Keratinocyte (primary cell): ENCODE measurements around the gene KHDC4. TPM values are rescaled to one million over a fixed set of nuclear protein-coding genes. Genes with fewer than 3 reads are reported as not detected.

Experiments
- DNase-seq: peaks from one replicate; pipeline ENCODE4 v3.0.0-alpha.2; 2011; ENCODE audit warnings: low read depth, missing footprints, low spot score
- FAIRE-seq: peaks from 2 replicates; lab custom pipeline; 2011; peaks lifted over from hg19 to GRCh38; lab: Jason Lieb, UNC
- H2AFZ ChIP-seq: 2 replicates; pipeline ENCODE4 v1.6.0; 2012; ENCODE audit warnings: low read length, control low read depth, inconsistent platforms; ENCODE audit not compliant: control insufficient read depth
- H3K27ac ChIP-seq: 2 replicates; pipeline ENCODE4 v1.5.1; 2011; ENCODE audit warnings: low read length; ENCODE audit not compliant: control insufficient read depth, insufficient read depth
- H3K27me3 ChIP-seq: 3 replicates; pipeline ENCODE4 v1.6.0; 2011; ENCODE audit warnings: low read length; ENCODE audit not compliant: control insufficient read depth, insufficient read depth; ENCODE audit errors: extremely low read depth
- H3K36me3 ChIP-seq, 2 experiments: 2 replicates in 1 of 2; 3 replicates in 1 of 2; pipeline ENCODE4 v1.5.1; 2011; ENCODE audit warnings: low read length in 2 of 2, mild to moderate bottlenecking in 1 of 2; ENCODE audit not compliant: control insufficient read depth in 2 of 2, insufficient read depth in 2 of 2; ENCODE audit errors: extremely low read depth in 1 of 2
- H3K4me1 ChIP-seq: 3 replicates; pipeline ENCODE4 v1.5.1; 2011; ENCODE audit warnings: low read length; ENCODE audit not compliant: control insufficient read depth, insufficient read depth; ENCODE audit errors: extremely low read depth
- H3K4me2 ChIP-seq: 3 replicates; pipeline ENCODE4 v1.6.0; 2011; ENCODE audit warnings: low read depth, low read length; ENCODE audit not compliant: control insufficient read depth, insufficient read depth; ENCODE audit errors: extremely low read depth
- H3K4me3 ChIP-seq, 3 experiments: fragments of 200-600 bp in 1 of 3; sonication (generic) in 1 of 3; 2 replicates in 2 of 3; 3 replicates in 1 of 3; pipeline ENCODE4 v1.5.1; 2011 to 2016; ENCODE audit warnings: low read length in 3 of 3, mild to moderate bottlenecking in 3 of 3, control low read depth in 2 of 3, inconsistent platforms in 1 of 3, low read depth in 1 of 3, mixed read lengths in 1 of 3, mixed run types in 1 of 3, moderate library complexity in 1 of 3; ENCODE audit not compliant: control insufficient read depth in 2 of 3, insufficient read depth in 2 of 3; ENCODE audit errors: extremely low read depth in 1 of 3
- H3K79me2 ChIP-seq: 2 replicates; pipeline ENCODE4 v1.6.0; 2012; ENCODE audit warnings: low read length; ENCODE audit not compliant: control insufficient read depth, insufficient read depth
- H3K9ac ChIP-seq: 3 replicates; pipeline ENCODE4 v1.6.0; 2011; ENCODE audit warnings: low read length; ENCODE audit not compliant: control insufficient read depth, insufficient read depth; ENCODE audit errors: extremely low read depth
- H3K9me1 ChIP-seq: 3 replicates; pipeline ENCODE4 v1.6.0; 2011; ENCODE audit warnings: low read length; ENCODE audit not compliant: control insufficient read depth, insufficient read depth; ENCODE audit errors: extremely low read depth
- H3K9me3 ChIP-seq: 2 replicates; pipeline ENCODE4 v1.5.1; 2012; ENCODE audit warnings: low read depth, low read length; ENCODE audit not compliant: control insufficient read depth
- H4K20me1 ChIP-seq: 3 replicates; pipeline ENCODE4 v1.6.0; 2011; ENCODE audit warnings: low read length; ENCODE audit not compliant: control insufficient read depth, insufficient read depth; ENCODE audit errors: extremely low read depth
- EZH2 ChIP-seq: IDR thresholded peaks from one replicate; pipeline ENCODE4 v1.6.1; 2012; ENCODE audit warnings: inconsistent platforms, mild to moderate bottlenecking, low read length, moderate library complexity
- dilution Hi-C: fragments of 300-500 bp; cut with MboI; formaldehyde crosslinking; loops from one replicate; pipeline ENCODE4 v1.7.0; 2020; ENCODE audit warnings: low sequenced_read_pairs; ENCODE audit not compliant: extremely low pct_ligation_motif_present
- polyA plus RNA-seq, 5 experiments: library from polyadenylated mRNA; depleted of rRNA in 3 of 5; stranded (reverse) in 3 of 5; stranded (forward) in 1 of 5; unstranded in 1 of 5; fragments of >200 nt; gene quantifications; 1 replicate in 1 of 5; 2 replicates in 3 of 5; 3 replicates in 1 of 5; pipeline versions ENCODE4 v1.2.1 to v1.2.3, GENCODE V29; 2011 to 2012; ENCODE audit warnings: missing spikeins in 2 of 5, low read depth in 1 of 5, low replicate concordance in 1 of 5
- TF ChIP-seq, protein P1 (sequence below), 3 experiments: IDR thresholded peaks in 1 of 3; conservative IDR thresholded peaks in 1 of 3; optimal IDR thresholded peaks in 1 of 3; 2 replicates in 2 of 3; 3 replicates in 1 of 3; pipeline versions ENCODE3 to v1.5.1; 2011; ENCODE audit warnings: low read length in 3 of 3, mild to moderate bottlenecking in 3 of 3, moderate library complexity in 2 of 3, control low read depth in 1 of 3, inconsistent platforms in 1 of 3; ENCODE audit not compliant: insufficient read depth in 2 of 3; ENCODE audit errors: extremely low read depth in 1 of 3

Gene KHDC4
- polyA plus RNA-seq, 1 donor (not counting 4 experiments of a cell fraction or from before 2014, with no cell fraction given) = 51.3 TPM

DNA sequence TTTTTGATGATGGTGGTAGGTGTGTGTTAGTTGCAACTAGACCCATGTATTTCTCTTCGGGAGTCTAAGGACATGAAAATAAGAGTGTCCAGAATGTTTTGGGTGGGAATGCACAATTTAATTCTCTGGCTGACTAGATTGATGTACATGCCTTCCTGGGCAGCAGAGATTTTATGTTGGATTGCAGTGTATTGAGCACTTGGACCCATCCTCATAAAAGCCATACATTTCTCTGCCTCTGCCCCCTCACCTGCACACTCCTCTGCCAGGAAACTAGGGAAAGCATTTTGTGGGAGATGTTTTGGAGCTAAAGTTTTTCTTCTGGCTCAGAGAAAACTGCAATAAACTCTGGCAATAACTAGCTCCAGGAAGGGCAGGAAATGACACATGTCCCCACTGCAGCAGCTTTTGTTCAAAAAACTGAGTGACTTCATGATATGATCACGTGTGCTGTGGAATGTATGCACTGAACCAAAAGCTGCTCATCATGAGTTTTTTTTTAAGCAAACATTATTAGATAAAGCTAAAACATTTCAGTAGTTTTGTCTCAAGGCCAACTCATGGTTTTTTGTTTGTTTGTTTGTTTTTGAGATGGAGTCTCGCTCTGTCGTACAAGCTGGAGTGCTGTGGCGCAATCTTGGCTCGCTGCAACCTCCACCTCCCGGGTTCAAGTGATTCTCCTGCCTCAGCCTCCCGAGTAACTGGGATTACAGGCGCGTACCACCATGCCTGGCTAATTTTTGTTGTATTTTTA lies 40.6 kb downstream of the KHDC4 start:
- no peaks in the 10 kb centered on the region for H3K9me3 ChIP-seq
- H3K36me3 ChIP-seq = peaks cover 2 to 4% of the 10 kb centered on the region in 2 experiments
- H3K9ac ChIP-seq = peak overlapping the region; percentile 56
- no peaks in the 10 kb centered on the region for H4K20me1 ChIP-seq
- dilution Hi-C loops = no loop called here
- FAIRE-seq (peak; percentile 96), DNase-seq (no peak)
- H3K4me3 ChIP-seq = peak overlapping the region in 2 of 3 experiments; percentile 35 to 41
- peaks cover 21% of the 10 kb centered on the region for H3K4me1 ChIP-seq
- no peak for TF ChIP-seq EZH2
- TF ChIP-seq, protein P1, sequence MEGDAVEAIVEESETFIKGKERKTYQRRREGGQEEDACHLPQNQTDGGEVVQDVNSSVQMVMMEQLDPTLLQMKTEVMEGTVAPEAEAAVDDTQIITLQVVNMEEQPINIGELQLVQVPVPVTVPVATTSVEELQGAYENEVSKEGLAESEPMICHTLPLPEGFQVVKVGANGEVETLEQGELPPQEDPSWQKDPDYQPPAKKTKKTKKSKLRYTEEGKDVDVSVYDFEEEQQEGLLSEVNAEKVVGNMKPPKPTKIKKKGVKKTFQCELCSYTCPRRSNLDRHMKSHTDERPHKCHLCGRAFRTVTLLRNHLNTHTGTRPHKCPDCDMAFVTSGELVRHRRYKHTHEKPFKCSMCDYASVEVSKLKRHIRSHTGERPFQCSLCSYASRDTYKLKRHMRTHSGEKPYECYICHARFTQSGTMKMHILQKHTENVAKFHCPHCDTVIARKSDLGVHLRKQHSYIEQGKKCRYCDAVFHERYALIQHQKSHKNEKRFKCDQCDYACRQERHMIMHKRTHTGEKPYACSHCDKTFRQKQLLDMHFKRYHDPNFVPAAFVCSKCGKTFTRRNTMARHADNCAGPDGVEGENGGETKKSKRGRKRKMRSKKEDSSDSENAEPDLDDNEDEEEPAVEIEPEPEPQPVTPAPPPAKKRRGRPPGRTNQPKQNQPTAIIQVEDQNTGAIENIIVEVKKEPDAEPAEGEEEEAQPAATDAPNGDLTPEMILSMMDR (optimal IDR thresholded peaks at IDR 0.05 in 1 of 3, IDR thresholded peaks at IDR 0.05 in 1 of 3, conservative IDR thresholded peaks at IDR 0.05 in 1 of 3; ENCODE audit: extremely low read depth in 1 of 3, insufficient read depth in 2 of 3, low read length in 3 of 3) = no peak
- H3K9me1 ChIP-seq = no peaks in the 10 kb centered on the region
- peak overlapping the region; percentile 84 for H3K27ac ChIP-seq
- no peaks in the 10 kb centered on the region for H3K79me2 ChIP-seq
- H3K27me3 ChIP-seq = no peaks in the 10 kb centered on the region
- no peak overlapping the region for H2AFZ ChIP-seq
- peak overlapping the region; percentile 92 for H3K4me2 ChIP-seq

DNA sequence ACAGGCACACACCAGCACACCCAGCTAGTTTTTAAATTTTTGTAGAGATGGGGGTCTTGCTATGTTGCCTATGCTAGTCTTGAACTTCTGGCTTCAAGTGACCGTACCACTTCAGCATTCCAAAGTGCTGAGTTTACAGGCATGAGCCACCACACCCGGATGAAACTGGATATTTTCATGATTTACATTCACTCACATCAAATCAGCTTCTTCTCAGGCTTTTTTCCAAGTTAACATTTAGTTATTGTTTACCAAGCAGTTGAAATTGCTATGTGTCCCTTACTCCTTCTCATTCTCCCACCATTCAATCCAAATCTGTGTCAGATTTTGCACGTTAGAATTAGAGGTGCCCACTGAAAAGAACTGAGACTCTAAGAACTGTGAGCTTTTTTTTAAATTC lies 41.4 kb downstream of the KHDC4 start:
- peak overlapping the region; percentile 56 for H3K9ac ChIP-seq
- H3K4me2 ChIP-seq = peak overlapping the region; percentile 92
- no peaks in the 10 kb centered on the region for H3K27me3 ChIP-seq
- H3K4me1 ChIP-seq = peaks cover 21% of the 10 kb centered on the region
- peak overlapping the region; percentile 52 for H2AFZ ChIP-seq
- DNase-seq (no peak), FAIRE-seq (peak; percentile 36)
- TF ChIP-seq, protein P1 (optimal IDR thresholded peaks at IDR 0.05 in 1 of 3, IDR thresholded peaks at IDR 0.05 in 1 of 3, conservative IDR thresholded peaks at IDR 0.05 in 1 of 3; ENCODE audit: extremely low read depth in 1 of 3, insufficient read depth in 2 of 3, low read length in 3 of 3) = no peak
- no peak for TF ChIP-seq EZH2
- dilution Hi-C loops = no loop called here
- H3K36me3 ChIP-seq = peaks cover 2% of the 10 kb centered on the region in 2 experiments
- H3K9me3 ChIP-seq = no peaks in the 10 kb centered on the region
- no peaks in the 10 kb centered on the region for H3K9me1 ChIP-seq
- peak overlapping the region; percentile 84 for H3K27ac ChIP-seq
- H4K20me1 ChIP-seq = no peaks in the 10 kb centered on the region
- peak overlapping the region in 1 of 3 experiments; percentile 15 for H3K4me3 ChIP-seq
- no peaks in the 10 kb centered on the region for H3K79me2 ChIP-seq
